ENCODE measurements around the gene LRRC51. TPM values are rescaled to one million over a fixed set of nuclear protein-coding genes. Genes with fewer than 3 reads are reported as not detected.

Gene LRRC51
- polyA plus RNA-seq, 3 donors, result 1.3 to 1.9 (median 1.6) TPM

GRCh38 chr11:72138821-72139390 is 58.3 kb downstream of the LRRC51 start:
- no peaks in the 10 kb centered on the region for H3K9me3 ChIP-seq (replicated peaks in 1 of 2; ENCODE audit: control insufficient read depth in 1 of 2, insufficient read depth in 1 of 2, low read length in 2 of 2)
- peak overlapping the region; percentile 49 to 92 for H3K27ac ChIP-seq (ENCODE audit: low read depth in 1 of 2, low read length in 2 of 2)
- DNase-seq, result no peak
- H3K4me1 Mint-ChIP-seq, result peaks cover 86% of the 10 kb centered on the region
- H3K4me2 ChIP-seq (replicated peaks; ENCODE audit: extremely low read depth, low read length, poor library complexity, severe bottlenecking), result peak overlapping the region; percentile 76
- H3K27me3 Mint-ChIP-seq (ENCODE audit: low read depth in 3 of 3), result peaks cover 0 to 2% (median 0%) of the 10 kb centered on the region in 3 donors
- H3K27ac Mint-ChIP-seq, result peak overlapping the region; percentile 30 to 98 (median 83)
- H3K4me3 ChIP-seq (replicated peaks in 1 of 3; ENCODE audit: low read depth in 2 of 3, low read length in 3 of 3), result peak overlapping the region in 1 of 3 experiments; percentile 74
- H3K79me2 ChIP-seq (ENCODE audit: insufficient read depth, low read length), result peaks cover 50% of the 10 kb centered on the region
- 92% methylated on average over 8 of the region's 12 CpGs for WGBS (ENCODE audit: insufficient coverage)
- peak overlapping the region; percentile 15 for H3K9ac ChIP-seq (ENCODE audit: insufficient read depth, low read length, poor library complexity, severe bottlenecking)
- TF ChIP-seq, protein P1, sequence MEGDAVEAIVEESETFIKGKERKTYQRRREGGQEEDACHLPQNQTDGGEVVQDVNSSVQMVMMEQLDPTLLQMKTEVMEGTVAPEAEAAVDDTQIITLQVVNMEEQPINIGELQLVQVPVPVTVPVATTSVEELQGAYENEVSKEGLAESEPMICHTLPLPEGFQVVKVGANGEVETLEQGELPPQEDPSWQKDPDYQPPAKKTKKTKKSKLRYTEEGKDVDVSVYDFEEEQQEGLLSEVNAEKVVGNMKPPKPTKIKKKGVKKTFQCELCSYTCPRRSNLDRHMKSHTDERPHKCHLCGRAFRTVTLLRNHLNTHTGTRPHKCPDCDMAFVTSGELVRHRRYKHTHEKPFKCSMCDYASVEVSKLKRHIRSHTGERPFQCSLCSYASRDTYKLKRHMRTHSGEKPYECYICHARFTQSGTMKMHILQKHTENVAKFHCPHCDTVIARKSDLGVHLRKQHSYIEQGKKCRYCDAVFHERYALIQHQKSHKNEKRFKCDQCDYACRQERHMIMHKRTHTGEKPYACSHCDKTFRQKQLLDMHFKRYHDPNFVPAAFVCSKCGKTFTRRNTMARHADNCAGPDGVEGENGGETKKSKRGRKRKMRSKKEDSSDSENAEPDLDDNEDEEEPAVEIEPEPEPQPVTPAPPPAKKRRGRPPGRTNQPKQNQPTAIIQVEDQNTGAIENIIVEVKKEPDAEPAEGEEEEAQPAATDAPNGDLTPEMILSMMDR (IDR thresholded peaks at IDR 0.05), result no peak
- H3K9me3 Mint-ChIP-seq, result no peaks in the 10 kb centered on the region
- no peaks in the 10 kb centered on the region for H4K20me1 ChIP-seq (ENCODE audit: insufficient read depth, low read length)
- H3K4me3 Mint-ChIP-seq, result peak overlapping the region in 1 of 2 donors; percentile 46
- H3K36me3 Mint-ChIP-seq, result peaks cover 40 to 66% of the 10 kb centered on the region in 2 donors
- peaks cover 90 to 92% of the 10 kb centered on the region in 2 donors for H3K4me1 ChIP-seq (ENCODE audit: control insufficient read depth in 1 of 2, insufficient read depth in 2 of 2, low read length in 2 of 2)
- peaks cover 38 to 42% of the 10 kb centered on the region in 2 donors for H3K36me3 ChIP-seq (replicated peaks in 1 of 2; ENCODE audit: control insufficient read depth in 1 of 2, insufficient read depth in 2 of 2, low read length in 2 of 2)
- no peaks in the 10 kb centered on the region for H3K27me3 ChIP-seq (ENCODE audit: control insufficient read depth in 2 of 2, insufficient read depth in 2 of 2, low read length in 2 of 2)
- H2AFZ ChIP-seq (ENCODE audit: insufficient read depth, low read depth, low read length, poor library complexity, severe bottlenecking), result no peak overlapping the region
- intact Hi-C loops (cut with micrococcal nuclease), result no loop called here

DNA sequence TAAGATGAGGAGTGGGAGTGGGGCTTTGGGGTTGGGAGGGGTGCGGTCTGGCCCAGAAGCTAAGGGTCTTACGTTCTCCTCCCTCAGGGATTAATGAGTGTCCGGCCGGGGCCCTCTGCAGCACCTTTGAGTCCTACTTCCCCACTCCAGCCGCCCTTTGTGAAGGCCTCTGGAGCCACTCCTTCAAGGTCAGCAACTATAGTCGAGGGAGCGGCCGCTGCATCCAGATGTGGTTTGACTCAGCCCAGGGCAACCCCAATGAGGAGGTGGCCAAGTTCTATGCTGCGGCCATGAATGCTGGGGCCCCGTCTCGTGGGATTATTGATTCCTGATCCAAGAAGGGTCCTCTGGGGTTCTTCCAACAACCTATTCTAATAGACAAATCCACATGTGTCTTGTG is 58.9 kb downstream of the LRRC51 start:
- Histone ChIP-seq H3K9me3 (replicated peaks in 1 of 2; ENCODE audit: control insufficient read depth in 1 of 2, insufficient read depth in 1 of 2, low read length in 2 of 2) (no peaks in the 10 kb centered on the region), H3K79me2 (ENCODE audit: insufficient read depth, low read length) (peaks cover 50% of the 10 kb centered on the region), H2AFZ (ENCODE audit: insufficient read depth, low read depth, low read length, poor library complexity, severe bottlenecking) (no peak overlapping the region), H3K36me3 (replicated peaks in 1 of 2; ENCODE audit: control insufficient read depth in 1 of 2, insufficient read depth in 2 of 2, low read length in 2 of 2) (peaks cover 38 to 42% of the 10 kb centered on the region in 2 donors), H3K27ac (ENCODE audit: low read depth in 1 of 2, low read length in 2 of 2) (peak overlapping the region; percentile 49 to 92), H3K4me3 (replicated peaks in 1 of 3; ENCODE audit: low read depth in 2 of 3, low read length in 3 of 3) (peak overlapping the region in 1 of 3 experiments; percentile 74), H4K20me1 (ENCODE audit: insufficient read depth, low read length) (no peaks in the 10 kb centered on the region), H3K9ac (ENCODE audit: insufficient read depth, low read length, poor library complexity, severe bottlenecking) (no peak overlapping the region), H3K27me3 (ENCODE audit: control insufficient read depth in 2 of 2, insufficient read depth in 2 of 2, low read length in 2 of 2) (no peaks in the 10 kb centered on the region), H3K4me1 (ENCODE audit: control insufficient read depth in 1 of 2, insufficient read depth in 2 of 2, low read length in 2 of 2) (peaks cover 87 to 92% of the 10 kb centered on the region in 2 donors), H3K4me2 (replicated peaks; ENCODE audit: extremely low read depth, low read length, poor library complexity, severe bottlenecking) (peak overlapping the region; percentile 76)
- WGBS (ENCODE audit: insufficient coverage), result 95% methylated on average over 4 of the region's 11 CpGs
- TF ChIP-seq, protein P1 (IDR thresholded peaks at IDR 0.05), result no peak
- Mint-ChIP-seq H3K27me3 (ENCODE audit: low read depth in 3 of 3) (peaks cover 0 to 2% (median 0%) of the 10 kb centered on the region in 3 donors), H3K36me3 (peaks cover 40 to 66% of the 10 kb centered on the region in 2 donors), H3K4me1 (peaks cover 84% of the 10 kb centered on the region), H3K9me3 (no peaks in the 10 kb centered on the region), H3K4me3 (peak overlapping the region in 1 of 2 donors; percentile 66), H3K27ac (peak overlapping the region in 6 of 7 donors; percentile 14 to 98 (median 80))
- intact Hi-C loops (cut with micrococcal nuclease), result no loop called here
- no peak for DNase-seq

Data from CD14-positive monocyte (primary cell).